Immature natural killer cell (primary cell): ENCODE results near the gene CORIN. TPM values are rescaled to one million over a fixed set of nuclear protein-coding genes. Genes with fewer than 3 reads are reported as not detected.

Experiments
- DNase-seq, 3 donors: peaks; one replicate each; pipeline ENCODE4 v3.0.0; 2022; ENCODE audit warnings: mixed read lengths in 1 of 3
- H3K27ac Mint-ChIP-seq, 6 donors: one replicate each; pipeline ENCODE4 v1.8.0; 2020; ENCODE audit warnings: mixed read lengths in 6 of 6, mild to moderate bottlenecking in 5 of 6, inconsistent platforms in 4 of 6, moderate library complexity in 3 of 6
- H3K27me3 Mint-ChIP-seq, 3 donors: one replicate each; pipeline ENCODE4 v1.8.0; 2020 to 2021; ENCODE audit warnings: low read depth in 3 of 3, mild to moderate bottlenecking in 3 of 3, mixed read lengths in 3 of 3, moderate library complexity in 3 of 3, inconsistent platforms in 1 of 3
- H3K36me3 Mint-ChIP-seq, 3 donors: one replicate each; pipeline ENCODE4 v1.8.0; 2020; ENCODE audit warnings: mixed read lengths in 3 of 3, inconsistent platforms in 2 of 3, mild to moderate bottlenecking in 2 of 3
- H3K4me1 Mint-ChIP-seq, 2 donors: one replicate each; pipeline ENCODE4 v1.8.0; 2020; ENCODE audit warnings: inconsistent platforms in 2 of 2, mild to moderate bottlenecking in 2 of 2, mixed read lengths in 2 of 2, moderate library complexity in 1 of 2
- H3K4me3 Mint-ChIP-seq, 5 donors: one replicate each; pipeline ENCODE4 v1.8.0; 2020; ENCODE audit warnings: mild to moderate bottlenecking in 5 of 5, mixed read lengths in 5 of 5, inconsistent platforms in 3 of 5, moderate library complexity in 3 of 5
- H3K9me3 Mint-ChIP-seq, 6 donors: one replicate each; pipeline ENCODE4 v1.8.0; 2020; ENCODE audit warnings: mild to moderate bottlenecking in 6 of 6, mixed read lengths in 6 of 6, inconsistent platforms in 4 of 6, moderate library complexity in 3 of 6
- polyA plus RNA-seq, 3 donors: library from polyadenylated mRNA; unstranded; fragments of 300-500 nt; fragmentation: Illumina TruSeq; gene quantifications; one replicate each; pipeline ENCODE4 v1.2.3, GENCODE V29; 2021

Gene CORIN
- polyA plus RNA-seq, 3 donors from 2014 or later, result not detected

- Mint-ChIP-seq H3K36me3 (peaks cover 0 to 14% (median 13%) of the 10 kb centered on the region in 3 donors), H3K27me3 (no peaks in the 10 kb centered on the region), H3K9me3 (no peaks in the 10 kb centered on the region), H3K4me3 (no peak overlapping the region), H3K4me1 (no peaks in the 10 kb centered on the region), H3K27ac (no peak overlapping the region)
- DNase-seq, result no peak
Observed at GRCh38 chr4:47598896-47599295, 239.0 kb downstream of the CORIN start.

GRCh38 chr4:47598320-47598719, 239.5 kb downstream of the CORIN start:
- H3K27me3 Mint-ChIP-seq, result no peaks in the 10 kb centered on the region
- H3K27ac Mint-ChIP-seq, result no peak overlapping the region
- H3K4me1 Mint-ChIP-seq, result no peaks in the 10 kb centered on the region
- DNase-seq, result no peak
- no peaks in the 10 kb centered on the region for H3K9me3 Mint-ChIP-seq
- no peak overlapping the region for H3K4me3 Mint-ChIP-seq
- peaks cover 0 to 11% (median 9%) of the 10 kb centered on the region in 3 donors for H3K36me3 Mint-ChIP-seq

GRCh38 chr4:47597696-47598095, 240.2 kb downstream of the CORIN start:
- no peaks in the 10 kb centered on the region for H3K9me3 Mint-ChIP-seq
- no peak overlapping the region for H3K4me3 Mint-ChIP-seq
- no peak overlapping the region for H3K27ac Mint-ChIP-seq
- H3K4me1 Mint-ChIP-seq, result no peaks in the 10 kb centered on the region
- no peak for DNase-seq
- H3K36me3 Mint-ChIP-seq, result peaks cover 0 to 14% (median 13%) of the 10 kb centered on the region in 3 donors
- no peaks in the 10 kb centered on the region for H3K27me3 Mint-ChIP-seq

- H3K27me3 Mint-ChIP-seq, result no peaks in the 10 kb centered on the region
- H3K27ac Mint-ChIP-seq, result no peak overlapping the region
- H3K36me3 Mint-ChIP-seq, result peaks cover 47 to 74% (median 51%) of the 10 kb centered on the region in 3 donors
- peaks cover 0 to 4% of the 10 kb centered on the region in 2 donors for H3K4me1 Mint-ChIP-seq
- no peaks in the 10 kb centered on the region for H3K9me3 Mint-ChIP-seq
- DNase-seq, result no peak
- H3K4me3 Mint-ChIP-seq, result no peak overlapping the region
Observed at GRCh38 chr4:47590325-47590724, 247.5 kb downstream of the CORIN start.

- Mint-ChIP-seq H3K27me3 (peaks cover 0 to 1% (median 0%) of the 10 kb centered on the region in 3 donors), H3K9me3 (no peaks in the 10 kb centered on the region), H3K36me3 (peaks cover 42 to 74% (median 68%) of the 10 kb centered on the region in 3 donors), H3K27ac (no peak overlapping the region), H3K4me3 (no peak overlapping the region), H3K4me1 (no peaks in the 10 kb centered on the region)
- no peak for DNase-seq
Observed at GRCh38 chr4:47579235-47579634, 258.6 kb downstream of the CORIN start.

GRCh38 chr4:47577779-47578553, 259.9 kb downstream of the CORIN start:
- Mint-ChIP-seq H3K27me3 (peaks cover 0 to 1% (median 0%) of the 10 kb centered on the region in 3 donors), H3K4me3 (no peak overlapping the region), H3K36me3 (peaks cover 50 to 78% (median 73%) of the 10 kb centered on the region in 3 donors)

GRCh38 chr4:47572981-47573380, 264.9 kb downstream of the CORIN start:
- H3K27ac Mint-ChIP-seq, result no peak overlapping the region
- peaks cover 55 to 73% (median 64%) of the 10 kb centered on the region in 3 donors for H3K36me3 Mint-ChIP-seq
- no peak overlapping the region for H3K4me3 Mint-ChIP-seq
- peaks cover 0 to 1% (median 0%) of the 10 kb centered on the region in 3 donors for H3K27me3 Mint-ChIP-seq
- no peaks in the 10 kb centered on the region for H3K9me3 Mint-ChIP-seq
- no peak for DNase-seq
- no peaks in the 10 kb centered on the region for H3K4me1 Mint-ChIP-seq

More at GRCh38 chr4:47577779-47578553, 259.9 kb downstream of the CORIN start:
- DNase-seq, result no peak
- no peaks in the 10 kb centered on the region for H3K9me3 Mint-ChIP-seq
- no peaks in the 10 kb centered on the region for H3K4me1 Mint-ChIP-seq
- H3K27ac Mint-ChIP-seq, result no peak overlapping the region

GRCh38 chr4:47570816-47571215, 267.1 kb downstream of the CORIN start:
- no peaks in the 10 kb centered on the region for H3K9me3 Mint-ChIP-seq
- H3K4me3 Mint-ChIP-seq, result no peak overlapping the region
- H3K4me1 Mint-ChIP-seq, result no peaks in the 10 kb centered on the region
- peaks cover 0 to 1% (median 0%) of the 10 kb centered on the region in 3 donors for H3K27me3 Mint-ChIP-seq
- H3K27ac Mint-ChIP-seq, result no peak overlapping the region
- H3K36me3 Mint-ChIP-seq, result peaks cover 41 to 67% (median 55%) of the 10 kb centered on the region in 3 donors
- DNase-seq, result no peak

GRCh38 chr4:47567511-47567910, 270.4 kb downstream of the CORIN start:
- H3K36me3 Mint-ChIP-seq, result peaks cover 31 to 47% (median 37%) of the 10 kb centered on the region in 3 donors
- H3K4me1 Mint-ChIP-seq, result peaks cover 7 to 13% of the 10 kb centered on the region in 2 donors
- H3K4me3 Mint-ChIP-seq, result no peak overlapping the region
- peaks cover 0 to 1% (median 0%) of the 10 kb centered on the region in 3 donors for H3K27me3 Mint-ChIP-seq
- H3K9me3 Mint-ChIP-seq, result no peaks in the 10 kb centered on the region
- no peak for DNase-seq
- H3K27ac Mint-ChIP-seq, result no peak overlapping the region

GRCh38 chr4:47566969-47567368, 270.9 kb downstream of the CORIN start:
- peaks cover 11 to 19% of the 10 kb centered on the region in 2 donors for H3K4me1 Mint-ChIP-seq
- no peaks in the 10 kb centered on the region for H3K9me3 Mint-ChIP-seq
- H3K4me3 Mint-ChIP-seq, result no peak overlapping the region
- peaks cover 25 to 41% (median 32%) of the 10 kb centered on the region in 3 donors for H3K36me3 Mint-ChIP-seq
- no peak for DNase-seq
- peaks cover 0 to 1% (median 0%) of the 10 kb centered on the region in 3 donors for H3K27me3 Mint-ChIP-seq
- no peak overlapping the region for H3K27ac Mint-ChIP-seq

- Mint-ChIP-seq H3K36me3 (peaks cover 21 to 42% (median 29%) of the 10 kb centered on the region in 3 donors), H3K27ac (no peak overlapping the region), H3K9me3 (no peaks in the 10 kb centered on the region), H3K4me3 (no peak overlapping the region), H3K4me1 (peaks cover 11 to 23% of the 10 kb centered on the region in 2 donors), H3K27me3 (peaks cover 0 to 1% (median 0%) of the 10 kb centered on the region in 3 donors)
- DNase-seq, result no peak
Observed at GRCh38 chr4:47566566-47566965, 271.3 kb downstream of the CORIN start.

- DNase-seq, result peak in 1 of 3 donors; percentile 2
- Mint-ChIP-seq H3K27me3 (no peaks in the 10 kb centered on the region), H3K27ac (peak overlapping the region in 2 of 6 donors; percentile 51 to 69), H3K4me3 (no peak overlapping the region), H3K9me3 (no peaks in the 10 kb centered on the region), H3K4me1 (peaks cover 11 to 24% of the 10 kb centered on the region in 2 donors), H3K36me3 (peaks cover 8 to 39% (median 38%) of the 10 kb centered on the region in 3 donors)
Observed at GRCh38 chr4:47562297-47562696, 275.6 kb downstream of the CORIN start.

GRCh38 chr4:47561331-47561730, 276.5 kb downstream of the CORIN start:
- Mint-ChIP-seq H3K36me3 (peaks cover 8 to 35% (median 33%) of the 10 kb centered on the region in 3 donors), H3K4me1 (peaks cover 11 to 24% of the 10 kb centered on the region in 2 donors), H3K27me3 (no peaks in the 10 kb centered on the region), H3K27ac (no peak overlapping the region), H3K9me3 (no peaks in the 10 kb centered on the region), H3K4me3 (no peak overlapping the region)
- no peak for DNase-seq

GRCh38 chr4:47560682-47561081, 277.2 kb downstream of the CORIN start:
- Mint-ChIP-seq H3K36me3 (peaks cover 8 to 34% (median 33%) of the 10 kb centered on the region in 3 donors), H3K9me3 (no peaks in the 10 kb centered on the region), H3K4me3 (no peak overlapping the region), H3K27ac (no peak overlapping the region), H3K4me1 (peaks cover 11 to 24% of the 10 kb centered on the region in 2 donors), H3K27me3 (peaks cover 0 to 2% (median 0%) of the 10 kb centered on the region in 3 donors)
- no peak for DNase-seq
